Omental fat pad (tissue), 4 donors: ENCODE data around the gene PPP6R3. TPM values are rescaled to one million over a fixed set of nuclear protein-coding genes. Genes with fewer than 3 reads are reported as not detected.

Experiments
- ATAC-seq: fragments of 150-250 bp; one replicate; pipeline ENCODE4 v1.9.1; 2016; ENCODE audit warnings: mild to moderate bottlenecking, moderate library complexity; ENCODE audit not compliant: low FRiP score
- DNase-seq: peaks from one replicate; pipeline ENCODE4 v3.0.0-alpha.2; 2019; ENCODE audit warnings: low spot score
- total RNA-seq, 4 donors: library from RNA; depleted of rRNA; stranded (reverse); fragments of >200 nt; gene quantifications; one replicate each; pipeline ENCODE4 v1.1.0, GENCODE V29; 2016
- TF ChIP-seq, protein P1 (sequence below), 3 donors: fragments of 450-650 bp; IDR thresholded peaks; one replicate each; pipeline ENCODE4 v1.5.1; 2016 to 2017; ENCODE audit warnings: antibody characterized with exemption in 3 of 3, mild to moderate bottlenecking in 3 of 3, moderate library complexity in 2 of 3

PPP6R3 gene
- total RNA-seq, 4 donors from 2014 or later = 104 to 137 (median 119) TPM

DNA sequence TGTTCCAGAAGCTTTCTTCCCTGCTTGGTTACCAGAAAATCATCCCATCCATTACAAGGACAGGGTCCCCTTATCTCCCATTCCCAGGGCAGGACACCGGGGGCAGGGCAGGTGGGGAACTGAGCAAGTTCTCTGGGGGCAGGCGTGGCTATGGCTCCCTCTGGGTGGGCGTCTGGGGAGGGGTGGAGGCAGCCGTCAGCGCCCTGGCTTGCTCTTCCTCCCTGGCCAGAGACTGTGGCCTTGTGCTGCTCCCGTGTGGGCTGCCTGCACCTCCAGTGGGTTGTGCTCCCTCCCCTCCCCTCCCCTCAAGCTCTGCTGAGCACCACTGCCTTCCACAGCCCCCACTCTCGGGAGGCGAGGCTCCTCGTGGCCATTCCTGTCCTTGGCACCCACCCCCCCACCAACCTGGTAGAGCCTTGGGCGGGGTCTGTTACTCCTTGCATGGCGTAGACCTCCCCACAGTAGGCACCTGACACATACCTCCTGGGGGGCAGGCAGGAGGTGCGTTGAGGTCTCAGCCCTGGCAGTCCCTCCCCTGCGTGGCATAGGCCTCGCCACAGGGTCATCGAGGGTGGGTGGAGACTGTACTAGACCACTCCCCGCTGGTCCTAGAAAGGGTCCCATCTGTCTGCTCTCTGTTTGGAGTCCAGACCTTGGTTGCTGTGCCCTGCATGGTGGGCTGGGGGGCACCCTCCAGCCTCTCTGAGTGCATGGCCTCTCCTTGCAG lies 24.2 kb upstream of the PPP6R3 start:
- DNase-seq (no peak), ATAC-seq (no peak)
- TF ChIP-seq, protein P1, sequence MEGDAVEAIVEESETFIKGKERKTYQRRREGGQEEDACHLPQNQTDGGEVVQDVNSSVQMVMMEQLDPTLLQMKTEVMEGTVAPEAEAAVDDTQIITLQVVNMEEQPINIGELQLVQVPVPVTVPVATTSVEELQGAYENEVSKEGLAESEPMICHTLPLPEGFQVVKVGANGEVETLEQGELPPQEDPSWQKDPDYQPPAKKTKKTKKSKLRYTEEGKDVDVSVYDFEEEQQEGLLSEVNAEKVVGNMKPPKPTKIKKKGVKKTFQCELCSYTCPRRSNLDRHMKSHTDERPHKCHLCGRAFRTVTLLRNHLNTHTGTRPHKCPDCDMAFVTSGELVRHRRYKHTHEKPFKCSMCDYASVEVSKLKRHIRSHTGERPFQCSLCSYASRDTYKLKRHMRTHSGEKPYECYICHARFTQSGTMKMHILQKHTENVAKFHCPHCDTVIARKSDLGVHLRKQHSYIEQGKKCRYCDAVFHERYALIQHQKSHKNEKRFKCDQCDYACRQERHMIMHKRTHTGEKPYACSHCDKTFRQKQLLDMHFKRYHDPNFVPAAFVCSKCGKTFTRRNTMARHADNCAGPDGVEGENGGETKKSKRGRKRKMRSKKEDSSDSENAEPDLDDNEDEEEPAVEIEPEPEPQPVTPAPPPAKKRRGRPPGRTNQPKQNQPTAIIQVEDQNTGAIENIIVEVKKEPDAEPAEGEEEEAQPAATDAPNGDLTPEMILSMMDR (IDR thresholded peaks at IDR 0.05) = no peak

DNA sequence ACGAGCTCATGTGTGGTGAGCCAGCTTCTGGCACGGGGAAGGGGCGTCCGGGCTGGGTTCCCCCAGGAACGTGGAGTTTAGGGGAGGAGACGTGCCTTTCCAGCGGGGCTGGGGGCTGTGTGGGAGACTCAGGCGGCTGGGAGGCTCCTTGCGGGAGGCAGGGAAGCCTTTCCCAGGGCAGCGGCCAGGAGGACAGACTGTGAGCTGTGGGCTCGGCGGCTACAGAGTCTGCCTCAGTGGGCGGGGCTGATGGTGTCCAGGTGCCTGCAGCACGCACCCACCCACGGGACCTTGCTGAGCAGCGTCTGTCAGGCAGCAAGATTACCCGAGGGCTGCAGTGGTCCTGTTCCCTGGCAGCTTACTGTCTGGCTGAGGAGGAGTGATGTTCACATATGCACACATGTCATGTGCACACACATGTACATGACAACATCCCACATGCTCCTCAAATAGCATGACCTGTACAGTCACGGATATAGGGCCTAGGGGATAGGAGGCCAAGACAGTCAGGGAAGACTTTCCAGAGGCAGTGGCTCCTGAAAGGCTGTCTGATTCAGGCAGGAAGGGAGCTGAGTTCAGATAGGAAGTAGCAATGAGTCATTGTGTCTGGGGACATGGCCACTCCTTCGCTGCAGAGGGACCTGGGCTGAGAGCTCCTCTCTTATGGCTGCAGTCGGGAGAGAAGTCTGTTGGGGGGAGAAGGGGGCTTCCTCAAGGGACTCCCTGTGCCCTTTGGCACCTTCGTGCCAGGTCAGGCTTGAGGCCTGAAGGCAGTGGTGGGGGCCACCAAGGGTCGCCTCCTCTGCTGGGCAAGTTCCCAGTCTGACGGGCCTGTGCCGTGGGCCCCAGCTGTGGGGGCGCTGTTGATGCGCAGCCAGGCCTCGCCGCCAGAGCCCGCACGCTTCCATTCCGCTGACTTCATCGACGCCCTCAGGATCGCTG lies 23.3 kb upstream of the PPP6R3 start:
- TF ChIP-seq, protein P1 (IDR thresholded peaks at IDR 0.05) = no peak
- no peak for ATAC-seq
- DNase-seq = no peak

DNA sequence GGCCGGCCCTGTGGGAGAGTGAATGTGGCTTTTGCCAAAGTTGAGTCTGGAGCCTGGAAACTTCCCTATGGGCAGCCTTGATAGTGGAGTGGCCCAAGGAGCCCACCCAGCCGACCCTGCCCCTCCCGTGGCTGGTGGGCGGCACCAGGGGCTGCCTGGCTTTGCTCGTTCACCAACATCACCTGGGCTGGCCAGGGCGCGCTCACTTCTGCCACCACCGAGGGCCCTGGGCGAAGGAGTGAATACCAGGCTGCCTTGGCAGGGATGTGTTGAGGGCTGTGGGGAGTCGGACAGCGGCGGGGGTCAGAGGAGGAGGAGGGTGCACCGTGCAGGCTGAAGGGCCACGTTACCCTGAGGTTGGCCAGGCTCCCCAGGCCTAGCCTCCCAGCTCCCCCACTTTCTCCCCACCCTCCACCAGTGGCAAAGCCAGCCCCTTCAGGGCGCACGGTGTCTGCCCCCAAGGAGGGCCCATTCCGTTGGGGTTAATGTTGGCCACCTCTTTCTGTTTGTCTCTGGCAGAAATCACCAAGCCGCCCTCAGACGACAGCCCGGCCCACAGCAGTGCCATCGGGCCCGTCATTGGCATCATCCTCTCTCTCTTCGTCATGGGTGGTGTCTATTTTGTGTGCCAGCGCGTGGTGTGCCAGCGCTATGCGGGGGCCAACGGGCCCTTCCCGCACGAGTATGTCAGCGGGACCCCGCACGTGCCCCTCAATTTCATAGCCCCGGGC lies 22.5 kb upstream of the PPP6R3 start:
- TF ChIP-seq, protein P1 (IDR thresholded peaks at IDR 0.05) = no peak
- ATAC-seq (no peak), DNase-seq (no peak)

DNA sequence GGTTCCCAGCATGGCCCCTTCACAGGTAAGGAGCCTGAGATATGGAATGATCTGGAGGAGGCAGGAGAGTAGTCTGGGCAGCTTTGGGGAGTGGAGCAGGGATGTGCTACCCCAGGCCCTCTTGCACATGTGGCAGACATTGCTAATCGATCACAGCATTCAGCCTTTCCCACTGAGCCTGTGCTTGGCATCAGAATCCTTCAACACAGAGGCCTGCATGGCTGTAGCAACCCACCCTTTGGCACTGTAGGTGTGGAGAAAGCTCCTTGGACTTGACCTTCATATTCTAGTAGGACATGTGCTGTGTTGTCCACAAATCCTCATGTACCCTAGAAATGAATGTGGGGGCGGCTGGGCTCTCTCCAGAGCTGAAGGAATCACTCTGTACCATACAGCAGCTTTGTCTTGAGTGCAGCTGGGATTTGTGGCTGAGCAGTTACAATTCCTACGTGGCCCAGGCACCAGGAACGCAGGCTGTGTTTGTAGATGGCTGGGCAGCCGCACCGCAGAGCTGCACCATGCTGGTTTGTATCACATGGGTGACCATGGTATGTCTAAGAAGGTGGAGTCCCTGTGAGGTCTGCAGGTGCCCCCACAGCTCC lies 21.8 kb upstream of the PPP6R3 start:
- DNase-seq = no peak
- ATAC-seq = no peak
- TF ChIP-seq, protein P1 (IDR thresholded peaks at IDR 0.05) = no peak

DNA sequence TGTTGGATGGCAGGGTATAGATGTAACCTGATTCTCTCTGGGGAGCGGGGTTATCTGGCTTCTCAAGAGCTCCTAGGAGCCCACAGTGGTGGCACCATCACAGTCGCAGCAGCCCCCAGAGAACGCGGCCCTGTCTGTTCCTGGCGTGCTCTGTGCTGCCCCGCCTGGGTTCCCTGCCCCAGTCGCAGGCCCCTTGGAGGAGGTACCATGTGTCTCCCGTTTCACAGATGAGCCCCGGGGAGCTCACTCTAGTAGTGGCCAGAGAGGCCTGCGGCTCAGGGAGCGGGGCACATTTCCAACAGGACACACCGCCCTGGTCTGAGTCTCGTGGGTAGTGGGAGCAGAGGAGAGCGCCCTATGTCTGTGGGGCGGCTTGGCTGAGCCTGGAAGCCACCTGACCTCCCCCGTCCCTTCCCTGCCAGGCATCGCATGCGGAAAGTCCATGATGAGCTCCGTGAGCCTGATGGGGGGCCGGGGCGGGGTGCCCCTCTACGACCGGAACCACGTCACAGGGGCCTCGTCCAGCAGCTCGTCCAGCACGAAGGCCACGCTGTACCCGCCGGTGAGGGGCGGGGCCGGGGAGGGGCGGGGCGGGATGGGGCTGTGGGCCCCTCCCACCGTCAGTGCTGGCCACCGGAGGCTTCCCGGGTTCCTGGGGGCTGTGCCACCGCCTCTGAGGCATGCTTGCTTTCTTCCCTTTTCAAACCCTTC lies 21.0 kb upstream of the PPP6R3 start:
- TF ChIP-seq, protein P1 (IDR thresholded peaks at IDR 0.05) = no peak
- DNase-seq (no peak), ATAC-seq (no peak)

DNA sequence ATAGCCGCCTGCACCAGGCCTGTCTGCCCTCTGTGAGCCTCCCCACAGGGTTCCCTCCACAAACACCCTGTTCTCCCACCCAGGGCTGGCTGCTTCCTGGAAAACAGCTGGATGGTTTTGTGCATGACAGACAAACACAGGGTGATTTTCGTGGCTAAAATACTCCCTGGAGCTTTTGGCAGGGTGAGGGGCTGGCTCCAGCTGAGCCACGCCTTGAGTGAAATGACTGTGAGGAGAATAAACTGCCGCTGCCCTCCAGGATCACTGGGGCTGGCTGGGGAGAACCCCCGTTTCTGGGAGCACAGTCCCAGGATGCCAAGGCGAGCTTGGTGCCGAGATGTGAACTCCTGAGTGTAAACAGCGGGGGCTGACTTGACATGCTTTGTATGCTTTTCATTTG lies 20.3 kb upstream of the PPP6R3 start:
- TF ChIP-seq, protein P1 (IDR thresholded peaks at IDR 0.05) = no peak

More for the DNA sequence above, 20.3 kb upstream of the PPP6R3 start:
- ATAC-seq (no peak), DNase-seq (no peak)
